ENCODE measurements around the gene SH3BP1.
"Not testable (repeated sequence)": the region's sequence is repeated elsewhere in the genome, so short reads cannot be mapped to it uniquely, and the experiment has no call there.

SH3BP1 gene

DNA sequence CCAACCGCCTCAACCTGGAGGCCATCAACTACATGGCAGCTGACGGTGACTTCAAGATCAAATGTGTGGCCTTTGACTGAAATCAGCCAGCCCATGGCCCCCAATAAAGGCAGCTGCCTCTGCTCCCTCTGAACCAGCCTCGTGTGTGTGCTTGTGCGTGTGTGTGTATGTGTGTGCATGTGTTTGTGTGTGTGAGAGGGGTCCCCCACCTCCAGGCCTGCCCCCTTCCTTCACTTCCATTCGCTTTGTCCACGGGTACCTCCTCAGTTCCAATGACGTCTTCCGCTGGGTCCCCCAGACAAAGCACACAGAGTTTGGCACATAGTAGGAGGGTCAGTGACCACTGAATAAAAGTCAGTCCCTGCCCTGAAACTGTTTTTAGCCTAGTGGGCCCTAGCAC lies 40.2 kb downstream of the SH3BP1 start:
- no peak for DNase-seq

DNA sequence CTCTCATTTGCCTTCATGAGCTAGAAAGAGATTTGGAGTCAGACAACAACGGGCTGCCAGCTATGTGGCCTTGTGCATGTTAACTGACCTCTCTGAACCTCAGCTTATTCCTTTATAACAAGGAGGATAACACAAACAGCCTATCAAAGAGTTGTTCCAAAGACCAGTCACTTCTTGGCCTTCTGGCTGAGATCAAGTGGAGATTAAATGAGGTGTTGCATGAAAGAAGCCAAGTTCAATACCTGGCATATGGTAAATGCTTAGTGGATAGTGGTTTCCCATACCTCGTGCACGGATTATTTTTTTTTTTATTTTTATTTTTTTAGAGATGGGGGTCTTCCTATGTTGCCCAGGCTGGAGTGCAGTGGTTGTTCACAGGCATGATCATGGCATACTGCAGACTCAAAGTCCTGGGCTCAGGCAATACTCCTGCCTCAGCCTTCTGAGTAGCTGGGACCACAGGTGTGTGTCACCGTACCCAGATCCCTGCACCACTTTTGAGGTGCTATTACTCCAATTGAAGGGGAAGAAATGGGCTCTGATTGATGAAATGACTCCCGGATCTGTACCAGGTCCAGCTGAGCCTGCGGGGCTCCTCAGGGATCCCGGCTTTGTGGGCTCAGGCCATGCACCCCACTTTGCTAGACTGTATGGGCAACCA lies 40.9 kb downstream of the SH3BP1 start:
- DNase-seq = peak; percentile 28

DNA sequence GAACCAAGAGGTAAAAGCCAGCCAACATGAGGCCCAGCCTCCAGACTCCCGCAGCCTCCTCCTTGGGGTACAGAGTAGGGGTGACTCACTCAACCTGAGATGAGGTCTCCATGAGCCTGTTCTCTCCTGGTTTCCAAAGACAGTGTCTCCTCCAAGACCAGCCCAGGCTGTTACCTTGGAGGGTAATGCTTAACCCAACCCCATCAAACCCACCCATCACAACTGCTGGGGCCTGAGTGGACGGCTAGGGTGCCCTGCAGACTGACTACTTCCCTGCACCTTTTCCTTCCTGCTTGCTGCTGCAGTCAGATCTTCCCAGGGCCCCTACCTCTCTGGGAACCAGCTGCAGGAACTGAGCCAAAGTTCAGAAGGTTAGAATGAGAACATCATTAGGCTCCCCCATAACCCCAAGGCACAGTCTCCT lies 41.5 kb downstream of the SH3BP1 start:
- DNase-seq = peak; percentile 67

DNA sequence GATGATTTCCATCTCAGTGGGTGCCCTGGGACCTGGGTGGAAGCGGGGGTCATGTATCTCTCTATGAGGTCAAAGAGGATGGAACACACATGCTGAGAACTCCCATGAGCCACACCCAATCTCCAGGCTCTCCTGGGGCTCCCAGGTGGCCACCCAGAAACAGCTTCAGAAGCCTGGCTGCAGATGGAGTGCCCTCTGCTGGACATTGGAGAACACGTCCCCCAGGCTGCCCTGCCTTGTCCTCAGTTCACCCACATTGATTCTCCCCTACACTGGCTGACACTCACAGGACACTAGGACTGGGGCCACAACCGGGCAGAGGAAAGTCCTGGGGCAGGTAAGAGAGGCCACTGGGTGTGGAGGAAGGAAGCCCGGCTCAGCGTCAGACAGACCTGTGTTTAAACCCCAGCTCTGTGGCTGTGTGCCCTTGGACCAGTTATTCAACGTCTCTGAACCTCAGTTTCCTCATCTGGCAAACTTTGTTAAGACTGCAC lies 42.1 kb downstream of the SH3BP1 start:
- peak; percentile 76 for DNase-seq

DNA sequence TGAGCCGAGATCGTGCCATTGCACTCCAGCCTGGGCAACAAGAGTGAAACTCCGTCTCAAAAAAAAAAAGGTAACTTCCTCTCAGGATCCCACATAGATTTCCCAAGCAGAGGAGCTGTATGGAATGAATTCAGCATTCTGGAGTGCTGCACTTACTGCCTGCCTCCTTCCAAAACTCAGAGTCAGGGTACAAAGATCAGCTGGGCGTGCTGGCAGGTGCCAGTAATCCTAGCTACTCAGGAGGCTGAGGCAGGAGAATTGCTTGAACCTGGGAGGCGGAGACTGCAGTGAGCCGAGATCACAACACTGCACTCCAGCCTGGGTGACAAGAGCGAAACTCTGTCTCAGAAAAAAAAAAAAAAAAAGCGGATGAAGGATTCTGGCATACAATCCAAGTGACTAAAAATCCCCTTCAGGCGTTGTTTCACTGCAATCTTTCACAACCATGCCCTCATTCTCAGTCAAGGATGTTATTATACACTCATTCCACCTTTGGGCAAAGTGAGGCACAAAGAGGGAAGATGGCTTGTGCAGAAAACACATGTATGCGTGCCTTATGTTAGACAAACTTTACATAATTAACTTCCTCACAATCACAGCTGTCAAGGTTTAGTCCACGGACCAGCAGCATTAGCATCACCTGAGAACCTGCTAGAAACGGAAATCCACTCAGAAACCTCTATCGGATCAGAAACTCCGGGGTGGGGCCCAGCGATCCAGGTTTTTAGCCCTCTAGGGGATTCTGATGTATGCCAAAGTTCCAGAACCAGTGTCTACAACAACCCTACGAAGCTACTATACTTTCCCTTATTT lies 45.5 kb downstream of the SH3BP1 start:
- no peak for DNase-seq

DNA sequence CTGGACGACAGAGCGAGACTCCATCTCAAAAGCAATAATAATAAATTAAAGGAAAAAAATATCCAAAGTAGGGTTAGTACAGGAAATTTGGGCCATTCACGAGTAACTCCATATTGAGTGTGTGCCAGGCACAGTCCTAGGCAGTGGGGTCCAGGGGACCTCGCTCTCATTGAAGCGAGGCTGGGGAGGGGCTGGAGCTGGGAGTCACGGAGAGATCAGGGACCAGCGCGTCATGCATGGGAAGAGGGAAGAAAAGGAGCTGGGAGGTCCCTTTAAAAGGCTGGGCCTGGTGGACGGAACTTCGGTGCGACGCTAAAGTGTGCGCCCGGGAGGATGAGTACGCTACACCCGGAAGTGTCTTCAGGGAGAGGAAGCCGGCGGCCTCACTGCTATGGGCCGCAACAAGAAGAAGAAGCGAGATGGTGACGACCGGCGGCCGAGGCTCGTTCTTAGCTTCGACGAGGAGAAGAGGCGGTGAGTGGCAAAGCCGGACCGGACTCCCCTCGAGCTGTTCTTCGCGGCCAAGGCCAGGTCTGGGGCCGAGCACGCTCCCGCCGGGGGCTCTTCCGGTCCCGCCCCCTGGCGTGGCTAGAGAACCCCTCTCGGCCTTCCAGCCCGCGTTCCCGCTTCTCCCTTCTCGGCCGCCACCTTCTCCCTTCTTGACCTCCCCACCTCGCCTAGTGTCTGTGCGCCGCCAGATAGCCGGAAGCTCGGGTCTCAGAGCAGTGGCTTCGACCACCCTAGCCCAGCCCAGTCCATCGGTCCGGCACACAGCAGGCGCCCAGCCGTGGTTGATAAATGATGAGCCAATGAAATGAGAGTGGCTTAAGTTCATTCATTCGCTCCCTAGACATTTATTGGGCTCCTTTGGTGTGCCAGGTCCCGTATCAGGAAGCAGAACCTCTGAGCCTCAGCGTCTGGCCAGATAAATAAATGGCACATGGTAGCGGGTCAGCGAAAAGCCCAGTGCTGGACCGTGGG lies 46.8 kb downstream of the SH3BP1 start, which contains the start of gene NOL12:
NOL12 (plus strand) TSS at position 342 of the 981 bp plus-strand sequence; CDS start at position 392, 50 bp downstream.
- peak; percentile 85 for DNase-seq

DNA sequence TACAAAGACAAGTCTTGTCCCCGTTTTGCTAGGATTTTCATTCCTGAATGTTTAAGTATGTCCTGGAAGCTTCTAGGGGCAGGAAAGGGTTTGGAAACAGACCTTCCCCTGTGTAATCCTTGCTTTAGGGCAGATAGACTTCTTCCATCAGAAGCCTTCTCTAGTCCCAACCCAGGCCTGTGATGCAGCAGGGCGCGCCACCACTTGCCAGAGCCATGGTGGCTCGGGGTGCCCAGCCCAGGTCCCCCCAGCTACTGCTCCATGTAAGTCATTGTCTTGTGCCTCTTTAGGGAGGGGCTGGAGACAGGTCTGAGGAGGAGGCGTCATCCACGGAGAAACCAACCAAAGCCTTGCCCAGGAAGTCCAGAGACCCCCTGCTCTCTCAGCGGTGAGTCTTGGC lies 50.9 kb downstream of the SH3BP1 start:
- no peak for DNase-seq

DNA sequence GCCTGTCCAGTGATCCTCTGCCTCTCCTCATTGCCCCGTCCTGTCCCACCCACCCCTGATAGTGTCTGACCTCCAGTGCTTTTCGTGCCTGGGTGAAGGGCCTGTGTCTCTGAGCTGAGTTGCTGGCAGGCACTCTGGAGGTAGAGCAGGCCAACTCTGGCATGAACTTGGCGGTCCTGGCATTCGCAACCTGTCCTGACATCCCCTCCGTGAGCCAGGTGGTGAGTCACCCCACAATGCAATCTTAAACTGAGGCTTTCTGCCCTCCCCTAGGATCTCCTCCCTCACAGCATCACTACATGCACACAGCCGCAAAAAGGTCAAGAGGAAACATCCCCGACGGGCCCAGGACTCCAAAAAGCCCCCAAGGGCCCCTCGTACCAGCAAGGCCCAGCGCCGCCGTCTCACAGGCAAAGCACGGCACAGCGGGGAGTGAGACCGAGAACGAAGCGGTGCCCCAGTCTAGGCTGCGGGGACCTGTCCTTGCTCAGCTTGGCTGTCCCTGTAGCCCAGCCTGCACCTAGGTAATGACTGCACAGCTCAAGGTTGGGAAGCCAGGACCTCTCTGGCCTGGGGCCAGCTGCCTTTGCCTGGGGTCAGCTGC lies 51.5 kb downstream of the SH3BP1 start:
- no peak for DNase-seq

DNA sequence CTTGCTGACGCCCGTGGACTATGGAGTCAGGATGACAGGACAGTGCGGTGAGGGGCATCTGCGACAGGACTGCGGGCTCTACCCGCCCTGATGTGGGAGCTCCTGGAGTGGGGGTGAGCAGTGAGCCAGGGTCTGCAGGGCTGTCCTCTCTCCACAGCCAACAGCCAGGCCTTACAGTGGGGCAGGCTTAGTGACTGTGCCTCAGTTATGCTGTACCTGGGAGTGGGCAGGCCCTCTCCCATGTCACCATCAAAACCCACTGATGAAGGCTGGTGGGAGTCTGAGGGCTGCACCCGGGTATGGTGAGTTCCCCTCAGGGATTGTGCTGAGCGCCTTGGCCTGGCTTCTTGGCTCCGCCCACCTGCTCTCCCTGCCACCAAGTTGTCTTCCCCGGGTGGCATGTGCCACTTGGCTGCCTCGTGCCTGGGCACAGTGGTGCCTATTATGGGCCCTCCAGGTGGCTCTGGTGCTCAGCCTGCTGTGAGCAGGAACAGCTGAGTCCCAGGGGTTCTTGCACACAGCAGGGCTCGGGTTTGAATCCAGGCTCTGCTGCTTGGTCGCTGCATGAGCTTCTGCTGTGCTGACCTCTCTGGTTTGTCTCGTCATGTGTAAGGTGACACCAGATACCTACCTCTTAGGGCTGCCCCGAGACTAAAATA lies 53.3 kb downstream of the SH3BP1 start:
- no peak for DNase-seq

DNA sequence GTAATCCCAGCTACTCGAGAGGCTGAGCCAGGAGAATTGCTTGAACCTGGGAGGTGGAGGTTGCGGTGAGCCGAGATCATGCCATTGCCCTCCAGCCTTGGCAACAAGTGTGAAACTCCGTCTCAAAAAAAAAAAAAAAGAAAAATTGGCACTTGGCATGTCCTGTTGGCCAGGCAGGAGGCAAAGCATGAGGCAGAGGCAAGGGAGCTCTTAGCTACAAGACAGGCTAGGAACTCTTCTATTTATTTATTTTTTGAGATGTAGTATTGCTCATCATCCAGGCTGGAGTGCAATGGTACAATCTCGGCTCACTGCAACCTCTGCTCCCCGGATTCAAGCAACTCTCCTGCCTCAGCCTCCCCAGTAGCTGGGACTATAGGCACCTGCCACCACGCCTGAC lies 54.7 kb downstream of the SH3BP1 start:
- DNase-seq = not testable (repeated sequence)

DNA sequence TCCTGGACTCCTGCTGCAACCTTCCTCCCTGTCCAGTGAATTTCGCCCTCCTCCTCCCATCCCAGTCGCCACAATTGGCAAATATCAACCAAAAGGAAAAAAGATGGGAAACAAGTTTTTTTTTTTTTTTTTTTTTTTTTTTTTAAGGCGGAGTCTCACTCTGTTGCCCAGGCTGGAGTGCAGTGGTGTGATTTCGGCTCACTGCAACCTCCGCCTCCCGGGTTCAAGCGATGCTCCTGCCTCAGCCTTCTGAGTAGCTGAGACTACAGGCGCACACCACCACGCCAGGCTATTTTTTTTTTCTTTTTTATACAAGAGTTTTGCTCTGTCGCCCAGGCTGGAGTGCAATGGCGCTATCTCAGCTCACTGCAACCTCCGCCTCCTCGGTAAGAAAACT lies 56.8 kb downstream of the SH3BP1 start:
- not testable (repeated sequence) for DNase-seq

DNA sequence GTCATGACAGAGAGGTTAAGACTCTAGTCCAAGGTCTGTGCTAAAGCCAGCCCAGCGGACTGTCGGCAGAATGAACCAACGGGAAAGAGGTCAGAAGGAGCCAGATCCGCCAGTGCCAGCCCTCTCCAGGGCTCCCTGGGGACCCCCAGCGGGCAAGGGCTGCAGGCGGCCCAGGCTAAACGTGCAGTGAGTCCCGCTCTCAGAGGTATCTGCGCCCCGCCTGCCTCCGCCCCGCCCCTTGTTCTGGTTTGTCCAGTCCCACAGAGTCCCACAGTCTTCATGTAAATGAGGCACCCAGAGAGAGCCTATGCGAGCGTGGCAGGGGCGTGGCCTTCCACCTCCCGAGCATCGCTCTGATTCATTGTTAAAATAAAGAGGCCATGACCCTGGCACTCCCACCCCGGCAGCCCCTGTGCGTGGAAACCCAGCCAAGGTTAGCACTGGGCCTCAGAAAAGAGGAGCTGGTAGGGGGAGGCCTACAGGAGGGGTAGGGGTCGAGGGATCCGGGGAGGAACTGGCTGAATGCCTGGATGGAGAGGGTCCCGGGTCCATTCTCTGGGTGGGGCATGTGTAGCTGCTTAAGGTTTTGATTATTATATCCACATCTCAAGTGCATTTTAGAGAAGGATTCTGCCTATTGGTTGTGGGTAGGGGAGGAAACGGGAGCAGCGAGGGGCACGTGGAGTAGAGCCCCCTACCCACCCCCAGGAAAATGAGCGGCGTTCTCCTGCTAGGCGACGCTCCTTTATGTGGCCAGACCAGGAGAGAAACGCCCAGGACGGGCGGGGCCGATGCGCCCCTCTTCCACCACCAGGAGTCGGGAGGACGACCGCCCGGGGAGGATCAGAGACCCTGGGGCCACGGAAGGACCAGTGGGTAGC lies 57.4 kb downstream of the SH3BP1 start, which contains the start of gene TRIOBP:
TRIOBP (plus strand) TSS at position 392 of the 881 bp plus-strand sequence. CDS start 4,318 bp downstream, outside the sequence.
- DNase-seq = peak; percentile 96

DNA sequence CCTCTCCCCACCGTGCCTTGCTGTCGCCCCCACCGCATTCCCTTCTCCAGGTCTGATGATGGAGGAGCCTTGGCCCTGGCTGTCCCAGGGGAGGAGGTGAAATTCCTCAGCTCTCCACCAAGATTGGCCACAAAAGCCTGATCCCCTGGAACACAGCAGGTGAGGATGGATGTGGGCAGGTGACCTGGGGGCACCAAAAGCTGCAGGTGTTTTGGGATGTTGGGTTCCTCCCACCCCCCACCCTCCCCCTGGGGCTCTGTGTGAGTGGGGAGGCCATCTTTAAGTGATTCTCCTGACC lies 58.0 kb downstream of the SH3BP1 start:
- no peak for DNase-seq

DNA sequence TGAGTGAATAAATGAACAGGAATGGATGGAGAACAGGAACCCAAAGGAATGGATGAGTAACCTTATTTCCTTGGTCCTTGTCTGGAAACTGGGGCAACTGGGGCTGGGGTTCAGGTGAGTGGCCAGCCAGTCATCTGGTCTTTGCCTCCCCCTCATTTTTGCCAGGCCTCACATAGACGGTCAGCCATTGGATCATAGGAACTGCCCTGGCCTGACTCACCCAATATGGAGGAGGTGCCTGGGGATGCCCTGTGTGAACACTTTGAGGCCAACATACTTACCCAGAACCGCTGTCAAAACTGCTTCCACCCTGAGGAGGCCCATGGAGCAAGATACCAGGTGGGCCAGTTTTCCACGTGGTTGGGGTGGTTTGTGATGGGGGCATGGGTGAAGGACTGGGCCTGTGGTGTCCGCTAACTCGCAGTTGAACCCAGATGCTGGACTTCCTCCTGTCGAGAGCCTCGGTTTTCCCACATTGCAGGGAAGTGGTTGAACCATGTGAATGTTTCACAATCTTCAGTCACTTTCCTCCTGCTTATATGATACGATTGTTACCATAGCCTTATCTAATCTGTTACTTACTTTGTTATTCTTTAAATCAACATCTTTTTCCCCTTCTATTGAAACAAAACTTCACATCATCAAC lies 61.8 kb downstream of the SH3BP1 start:
- no peak for DNase-seq

DNA sequence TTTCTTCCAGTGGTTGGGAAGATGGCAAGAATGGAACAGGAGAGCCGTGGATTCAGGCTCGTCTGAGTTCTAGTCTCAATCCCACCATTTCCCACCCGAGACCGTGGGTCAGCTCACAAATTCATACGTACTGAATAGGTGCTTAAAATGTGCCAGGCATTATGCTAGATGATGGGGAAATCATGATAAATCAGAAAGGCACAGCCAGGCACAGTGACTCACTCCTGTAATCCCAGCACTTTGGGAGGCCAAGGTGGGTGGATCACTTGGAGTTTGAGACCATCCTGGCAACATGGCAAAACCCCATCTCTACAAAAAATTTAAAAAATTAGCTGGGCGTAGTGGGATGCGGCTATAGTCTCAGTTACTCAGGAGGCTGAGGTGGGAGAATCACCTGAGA lies 64.4 kb downstream of the SH3BP1 start:
- DNase-seq = no peak

DNA sequence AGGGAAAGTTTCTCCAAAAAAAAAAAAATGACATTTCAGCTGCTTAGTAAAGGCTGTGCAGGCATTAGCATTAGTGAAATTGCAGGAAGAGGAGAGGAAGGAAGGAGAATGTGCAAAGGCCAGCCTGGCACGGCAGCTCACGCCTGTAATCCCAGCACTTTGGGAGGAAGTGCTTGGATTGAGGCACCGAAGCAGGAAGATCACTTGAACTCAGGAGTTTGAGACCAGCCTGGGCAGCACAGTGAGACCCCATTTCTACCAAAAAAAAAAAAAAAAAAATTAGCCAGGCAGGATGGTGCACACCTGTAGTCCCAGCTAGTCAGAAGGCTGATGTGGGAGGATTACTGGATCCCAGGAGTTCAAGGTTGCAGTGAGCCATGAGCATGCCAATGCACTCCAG lies 65.2 kb downstream of the SH3BP1 start:
- no peak for DNase-seq

DNA sequence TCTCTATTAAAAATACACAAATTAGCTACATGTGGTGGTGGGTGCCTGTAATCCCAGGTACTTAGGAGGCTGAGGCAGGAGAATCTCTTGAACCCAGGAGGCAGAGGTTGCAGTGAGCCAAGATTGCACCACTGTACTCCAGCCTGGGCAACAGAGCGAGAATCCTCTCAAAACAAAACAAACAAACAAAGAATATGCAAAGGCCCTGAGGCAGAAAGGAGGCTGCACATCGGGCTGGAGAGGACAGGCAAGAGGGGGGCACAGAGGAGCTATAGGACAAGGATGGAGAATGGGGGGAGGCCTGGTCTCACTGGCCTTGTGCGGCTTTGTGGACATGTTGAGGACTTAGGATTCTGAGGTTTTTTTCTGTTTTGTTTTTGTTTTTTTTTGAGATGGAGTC lies 65.7 kb downstream of the SH3BP1 start:
- DNase-seq = no peak
